Fibroblast of the aortic adventitia (primary cell): ENCODE data around the gene PSME1. TPM values are rescaled to one million over a fixed set of nuclear protein-coding genes. Genes with fewer than 3 reads are reported as not detected.

Source experiments
- DNase-seq: peaks from one replicate; pipeline ENCODE4 v3.0.0-alpha.2; 2010; ENCODE audit warnings: low read depth
- H3K4me3 ChIP-seq: 2 replicates; pipeline ENCODE4 v1.5.1; 2011; ENCODE audit warnings: low read depth, mild to moderate bottlenecking, control low read depth, low read length, moderate library complexity
- CTCF ChIP-seq: IDR thresholded peaks from 2 replicates; pipeline ENCODE4 v1.5.1; 2011; ENCODE audit warnings: mild to moderate bottlenecking, low read length, control low read depth, inconsistent platforms; ENCODE audit not compliant: insufficient read depth
- total RNA-seq: library from RNA; depleted of rRNA; stranded (reverse); fragments of >200 nt; gene quantifications from 2 replicates; pipeline ENCODE4 v1.2.3, GENCODE V29; 2012; ENCODE audit warnings: low replicate concordance

The PSME1 gene
- total RNA-seq, 1 donor = 84.8 TPM

GRCh38 chr14:24141097-24141880, 5.3 kb downstream of the PSME1 start, which contains the start of gene EMC9:
Gene EMC9, minus strand, starts transcription at chr14:24141591. Its CDS starts 287 bp downstream, at chr14:24141304.
- peak; percentile 99 for DNase-seq
- TF ChIP-seq CTCF = peak; percentile 60
- peak within 1 kb of the TSS; percentile 92 for H3K4me3 ChIP-seq

GRCh38 chr14:24143511-24143910, 7.5 kb downstream of the PSME1 start:
- DNase-seq = peak; percentile 31
- no peak overlapping the region for H3K4me3 ChIP-seq
- no peak for TF ChIP-seq CTCF

- no peak for DNase-seq
- TF ChIP-seq CTCF = no peak
- no peak overlapping the region for H3K4me3 ChIP-seq
These were observed 8.5 kb downstream of the PSME1 start for GRCh38 chr14:24144451-24144850.

DNA sequence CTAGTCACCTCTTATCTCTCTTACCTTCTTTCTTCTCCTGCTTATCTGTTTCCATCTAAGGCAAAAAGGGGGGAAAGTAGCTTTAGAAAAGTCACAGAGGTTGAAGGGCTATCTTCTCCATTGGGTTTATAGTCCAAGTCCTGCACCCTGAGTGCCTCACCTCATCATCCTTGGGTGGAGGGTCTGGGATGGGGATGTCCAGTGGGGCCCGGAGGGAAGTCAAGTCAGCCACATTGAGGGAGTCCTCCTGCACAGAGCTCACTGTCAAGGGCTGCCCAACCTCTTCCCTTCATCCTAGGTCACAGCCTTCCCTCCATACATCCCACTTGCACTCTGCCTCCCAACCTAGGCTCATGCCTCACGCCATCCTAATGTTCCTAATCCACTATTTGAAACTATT, 9.2 kb downstream of the PSME1 start:
- DNase-seq = no peak
- peak overlapping the region; percentile 95 for H3K4me3 ChIP-seq
- TF ChIP-seq CTCF = no peak

GRCh38 chr14:24145690-24146452, 9.9 kb downstream of the PSME1 start:
- DNase-seq = peak; percentile 11
- no peak for TF ChIP-seq CTCF
- H3K4me3 ChIP-seq = peak overlapping the region; percentile 95

DNA sequence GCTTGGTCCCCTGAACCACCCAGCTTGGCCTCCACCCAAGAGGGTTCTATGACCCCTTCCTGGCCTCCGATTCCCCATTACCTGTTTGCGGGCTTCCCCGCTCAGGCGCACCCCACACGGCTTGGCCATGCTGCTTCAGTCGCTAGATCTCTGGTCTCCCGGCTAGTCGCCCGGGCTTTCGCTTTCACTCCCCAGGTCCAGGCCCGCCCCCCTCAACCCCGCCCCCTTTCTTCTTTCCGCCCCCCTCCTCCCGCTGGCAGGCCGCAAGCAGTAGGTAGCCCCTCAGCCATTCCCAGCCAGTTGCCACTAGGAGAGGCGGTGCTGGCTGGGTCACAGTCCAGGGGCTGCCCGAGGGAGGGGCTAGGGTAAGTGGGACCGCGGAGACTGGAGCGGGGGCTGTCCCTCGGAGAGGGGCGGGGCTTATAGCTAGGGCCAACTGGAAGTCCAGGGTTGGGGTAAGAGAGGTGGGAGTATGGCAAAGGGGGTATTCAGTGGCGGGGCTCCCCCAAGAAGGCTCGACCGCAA, 10.5 kb downstream of the PSME1 start, which contains the start of gene PSME2:
TSS of gene PSME2 (minus strand) at position 158 of the 525 bp plus-strand sequence. CDS start at position 129, 29 bp downstream.
- TF ChIP-seq CTCF = peak; percentile 4
- H3K4me3 ChIP-seq = peak within 1 kb of the TSS; percentile 95

More for the DNA sequence above, 10.5 kb downstream of the PSME1 start, which contains the start of gene PSME2:
- peak; percentile 93 for DNase-seq
